T47D (cell line): ENCODE data around the gene CSF3.
"Not testable (repeated sequence)": the region's sequence is repeated elsewhere in the genome, so short reads cannot be mapped to it uniquely, and the experiment has no call there.

Experiments
- DNase-seq, 2 experiments: peaks; one replicate each; pipeline versions ENCODE4 v3.0.0 to v3.0.0-alpha.2; 2011 to 2012; ENCODE audit warnings: low read depth in 1 of 2, low spot score in 1 of 2
- JUND ChIP-seq: IDR thresholded peaks from 2 replicates; pipeline ENCODE4 v1.6.1; 2012; ENCODE audit warnings: low read depth
- in situ Hi-C: cut with HindIII; loops from 2 replicates; pipeline ENCODE4 v1.10.0; 2016; ENCODE audit warnings: low sequenced_read_pairs, low pct_unique_long_range_greater_than_20kb

CSF3 gene

GRCh38 chr17:40004712-40005111 lies 10.5 kb upstream of the CSF3 start:
- no peak for TF ChIP-seq JUND
- in situ Hi-C loops, result no loop called here

GRCh38 chr17:40005520-40005919 lies 9.7 kb upstream of the CSF3 start:
- in situ Hi-C loops, result no loop called here
- DNase-seq, result no peak
- no peak for TF ChIP-seq JUND

More at GRCh38 chr17:40004712-40005111, 10.5 kb upstream of the CSF3 start:
- DNase-seq, result no peak

GRCh38 chr17:40010946-40011500 lies 4.2 kb upstream of the CSF3 start:
- in situ Hi-C loops, result not testable (repeated sequence)

GRCh38 chr17:40012017-40012647 lies 3.1 kb upstream of the CSF3 start:
- in situ Hi-C loops, DNase-seq: not testable (repeated sequence)

More at GRCh38 chr17:40010946-40011500, 4.2 kb upstream of the CSF3 start:
- not testable (repeated sequence) for DNase-seq

GRCh38 chr17:40014375-40014980 lies 762 bp upstream of the CSF3 start:
- in situ Hi-C loops, result no loop called here
- DNase-seq, result no peak
- TF ChIP-seq JUND, result no peak

GRCh38 chr17:40015998-40016985 lies 1.1 kb downstream of the CSF3 start:
- TF ChIP-seq JUND, result no peak
- in situ Hi-C loops, result no loop called here
- no peak for DNase-seq

GRCh38 chr17:40017422-40018080 lies 2.3 kb downstream of the CSF3 start:
- no peak for TF ChIP-seq JUND
- in situ Hi-C loops, result no loop called here
- DNase-seq, result peak in 1 of 2 experiments; percentile 22

GRCh38 chr17:40018211-40019121 lies 3.2 kb downstream of the CSF3 start:
- no peak for TF ChIP-seq JUND
- in situ Hi-C loops, result no loop called here
- peak; percentile 7 to 63 for DNase-seq

GRCh38 chr17:40019140-40019991 lies 4.1 kb downstream of the CSF3 start:
- DNase-seq, result peak in 1 of 2 experiments; percentile 3
- TF ChIP-seq JUND, result no peak
- in situ Hi-C loops, result no loop called here

GRCh38 chr17:40020146-40020545 lies 4.9 kb downstream of the CSF3 start:
- DNase-seq, result no peak
- TF ChIP-seq JUND, result no peak
- in situ Hi-C loops, result no loop called here
